ENCODE results near the gene LAPTM5.

LAPTM5 gene

DNA sequence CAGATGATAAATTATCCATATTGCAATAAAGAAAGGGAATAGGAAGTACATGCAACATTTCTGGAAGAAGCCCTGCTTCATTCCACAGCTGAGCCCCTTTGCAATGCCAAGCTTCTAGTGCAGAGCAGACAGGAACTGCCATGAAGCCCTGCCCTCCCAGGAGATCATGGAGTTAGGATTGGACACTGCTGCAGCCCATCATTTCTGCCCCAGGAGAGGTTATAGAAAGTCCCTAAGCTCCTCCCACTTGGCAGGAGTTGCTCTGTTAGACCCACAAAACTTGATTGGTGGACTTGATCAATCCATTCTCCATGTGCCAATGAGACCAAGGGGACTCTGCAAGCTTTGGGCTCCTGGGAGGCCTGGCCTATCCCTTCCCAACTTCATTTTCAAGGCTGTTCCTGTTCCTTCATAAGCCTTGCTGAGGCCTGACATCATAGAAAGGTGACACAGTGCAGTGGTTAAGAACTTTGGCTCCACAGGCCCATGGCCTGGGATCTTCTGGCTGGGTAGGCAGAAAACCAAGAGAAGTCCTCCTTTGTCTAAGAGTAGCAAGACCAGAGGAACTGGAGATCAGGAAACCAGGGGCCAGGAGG lies 1.3 kb upstream of the LAPTM5 start:
- ChIA-PET CTCF (interaction anchor here (0.7 to 0.8 kb wide), 3 partner anchors 21 to 399 kb away, joined by 3 read pairs; no protein-coding TSS in a partner anchor), POLR2A (no interaction called here)
- peak; percentile 72 for DNase-seq (ENCODE audit: extremely low spot score)
- TF ChIP-seq, protein P1, sequence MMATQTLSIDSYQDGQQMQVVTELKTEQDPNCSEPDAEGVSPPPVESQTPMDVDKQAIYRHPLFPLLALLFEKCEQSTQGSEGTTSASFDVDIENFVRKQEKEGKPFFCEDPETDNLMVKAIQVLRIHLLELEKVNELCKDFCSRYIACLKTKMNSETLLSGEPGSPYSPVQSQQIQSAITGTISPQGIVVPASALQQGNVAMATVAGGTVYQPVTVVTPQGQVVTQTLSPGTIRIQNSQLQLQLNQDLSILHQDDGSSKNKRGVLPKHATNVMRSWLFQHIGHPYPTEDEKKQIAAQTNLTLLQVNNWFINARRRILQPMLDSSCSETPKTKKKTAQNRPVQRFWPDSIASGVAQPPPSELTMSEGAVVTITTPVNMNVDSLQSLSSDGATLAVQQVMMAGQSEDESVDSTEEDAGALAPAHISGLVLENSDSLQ (IDR thresholded peaks at IDR 0.05) = peak; percentile 98
- no peak for TF ChIP-seq NFRKB (IDR thresholded peaks at IDR 0.05)
- TF ChIP-seq BHLHE40 (IDR thresholded peaks at IDR 0.05; ENCODE audit: borderline replicate concordance) = no peak
- 0 out of 2 replicates have a peak, but pooled peaks have one; percentile 34 for TF ChIP-seq HDGF (IDR thresholded peaks at IDR 0.05; ENCODE audit: borderline replicate concordance)

DNA sequence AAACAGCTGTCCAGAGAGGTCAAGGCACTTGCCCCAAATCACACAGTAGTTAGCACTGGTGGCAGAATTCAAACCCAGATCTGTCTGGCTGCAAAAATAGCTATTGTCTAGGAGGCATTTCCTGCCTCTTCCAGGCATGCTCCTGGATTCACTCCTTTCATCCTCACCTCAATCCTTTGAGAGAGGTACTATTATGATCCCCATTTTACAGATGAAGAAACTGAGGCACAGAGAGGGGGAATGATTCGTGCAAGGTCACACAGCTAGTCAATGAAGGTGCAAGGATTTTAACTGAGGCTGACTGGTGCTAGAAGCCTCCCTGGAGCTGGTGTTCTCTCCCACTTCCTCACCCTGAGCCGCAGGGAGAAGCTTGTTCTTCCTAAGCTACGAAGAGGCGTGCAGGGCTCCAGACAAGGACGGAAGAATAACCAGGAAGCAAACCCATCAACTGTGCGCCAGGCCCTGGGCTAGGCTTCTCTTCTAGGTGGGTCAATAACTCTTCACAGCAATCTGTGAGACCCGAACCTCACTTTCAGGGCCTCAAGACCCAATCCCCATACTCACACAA lies 631 bp upstream of the LAPTM5 start:
- no peak for DNase-seq (ENCODE audit: extremely low spot score)
- CTCF ChIA-PET = interaction anchor here (0.7 kb wide), 2 partner anchors 22 to 32 kb away, joined by 3 read pairs; no protein-coding TSS in a partner anchor
- POLR2A ChIA-PET = no interaction called here
- no peak for TF ChIP-seq FOXA1 (IDR thresholded peaks at IDR 0.05)
- TF ChIP-seq, protein P1 (IDR thresholded peaks at IDR 0.05) = no peak

DNA sequence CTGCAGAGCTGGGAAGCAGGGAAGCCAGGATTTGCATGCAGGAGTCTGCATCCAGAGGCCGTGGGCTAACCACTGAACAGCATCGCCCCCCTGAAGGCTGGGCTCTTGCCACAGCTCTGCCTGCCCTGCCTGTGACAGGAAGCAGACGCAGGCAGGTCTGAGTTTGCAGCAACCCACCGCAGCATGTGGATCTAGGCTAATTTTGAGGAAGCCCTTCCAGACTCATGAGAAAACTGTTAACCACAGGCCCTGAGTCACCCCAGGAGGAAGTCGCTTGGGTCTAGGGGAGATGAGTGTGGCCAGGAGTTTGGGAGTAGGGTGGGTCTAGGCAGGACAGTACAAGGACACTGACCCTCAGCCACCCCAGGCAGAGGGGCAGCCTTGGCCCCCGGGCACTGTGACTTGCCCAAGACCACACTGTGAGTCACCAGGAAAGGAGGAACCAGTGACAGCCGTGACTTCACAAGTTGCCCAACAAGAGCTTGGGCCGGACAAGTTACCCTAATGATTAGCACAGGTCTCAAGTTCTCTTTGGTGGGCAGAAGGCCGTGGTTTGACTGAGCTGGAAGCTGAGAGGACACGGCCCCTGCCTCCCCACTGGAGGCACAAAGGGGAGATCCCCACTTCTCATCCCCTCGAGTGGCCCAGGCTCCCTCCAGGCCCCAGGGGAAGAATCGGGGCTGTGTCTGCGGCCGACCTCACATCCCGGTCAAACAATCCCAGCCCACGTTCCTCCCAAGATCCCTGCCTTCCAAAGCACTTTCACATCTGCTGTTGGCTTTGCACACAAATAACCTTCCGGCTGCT lies 826 bp downstream of the LAPTM5 start:
- no peak for DNase-seq (ENCODE audit: extremely low spot score)
- CTCF ChIA-PET = interaction anchor here (1.4 kb wide), 1 partner anchor 25 kb away, joined by 3 read pairs; no protein-coding TSS in a partner anchor
- POLR2A ChIA-PET = no interaction called here
- TF ChIP-seq LEF1 (IDR thresholded peaks at IDR 0.05; ENCODE audit: borderline replicate concordance) = no peak
- TF ChIP-seq SUZ12 (IDR thresholded peaks at IDR 0.05) = no peak
- TF ChIP-seq CTBP1 (IDR thresholded peaks at IDR 0.05; ENCODE audit: borderline replicate concordance) = no peak
- TF ChIP-seq BHLHE40 (IDR thresholded peaks at IDR 0.05; ENCODE audit: borderline replicate concordance) = no peak
- TF ChIP-seq FOXA1 (IDR thresholded peaks at IDR 0.05) = no peak
- TF ChIP-seq FOXM1 (IDR thresholded peaks at IDR 0.05; ENCODE audit: borderline replicate concordance) = no peak
- no peak for TF ChIP-seq NFRKB (IDR thresholded peaks at IDR 0.05)
- TF ChIP-seq SP1 (IDR thresholded peaks at IDR 0.05) = no peak
- TF ChIP-seq ARNT (IDR thresholded peaks at IDR 0.05) = no peak
- no peak for TF ChIP-seq ZNF384 (IDR thresholded peaks at IDR 0.05)
- TF ChIP-seq HDGF (IDR thresholded peaks at IDR 0.05; ENCODE audit: borderline replicate concordance) = no peak
- no peak for TF ChIP-seq FOXK2 (IDR thresholded peaks at IDR 0.05)
- no peak for TF ChIP-seq TARDBP (IDR thresholded peaks at IDR 0.05)
- no peak for TF ChIP-seq ELF4 (IDR thresholded peaks at IDR 0.05)
- TF ChIP-seq L3MBTL2 (conservative IDR thresholded peaks at IDR 0.05) = no peak
- TF ChIP-seq, protein P1 (IDR thresholded peaks at IDR 0.05) = no peak

DNA sequence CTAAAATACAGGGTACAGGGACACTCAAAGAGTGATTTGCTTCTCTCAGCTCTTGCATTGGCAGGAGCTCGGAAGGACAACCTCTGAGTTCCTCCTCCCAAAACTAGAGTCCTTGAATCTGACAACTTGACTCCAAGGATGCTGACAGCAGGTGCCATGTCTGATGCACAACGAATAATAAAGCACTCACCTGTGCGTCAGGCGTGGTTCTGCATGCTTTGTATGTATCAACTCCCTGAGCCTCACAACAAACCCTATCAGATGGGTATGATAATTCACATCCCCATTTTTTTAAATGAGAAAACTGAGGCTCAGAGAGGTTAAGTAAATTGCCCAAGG lies 1.4 kb downstream of the LAPTM5 start:
- POLR2A ChIA-PET = no interaction called here
- TF ChIP-seq, protein P1 (IDR thresholded peaks at IDR 0.05) = no peak
- TF ChIP-seq CTBP1 (IDR thresholded peaks at IDR 0.05; ENCODE audit: borderline replicate concordance) (no peak), SUZ12 (IDR thresholded peaks at IDR 0.05) (no peak)
- CTCF ChIA-PET = interaction anchor here (1.4 kb wide), 1 partner anchor 26 kb away, joined by 3 read pairs; no protein-coding TSS in a partner anchor
- no peak for DNase-seq (ENCODE audit: extremely low spot score)

DNA sequence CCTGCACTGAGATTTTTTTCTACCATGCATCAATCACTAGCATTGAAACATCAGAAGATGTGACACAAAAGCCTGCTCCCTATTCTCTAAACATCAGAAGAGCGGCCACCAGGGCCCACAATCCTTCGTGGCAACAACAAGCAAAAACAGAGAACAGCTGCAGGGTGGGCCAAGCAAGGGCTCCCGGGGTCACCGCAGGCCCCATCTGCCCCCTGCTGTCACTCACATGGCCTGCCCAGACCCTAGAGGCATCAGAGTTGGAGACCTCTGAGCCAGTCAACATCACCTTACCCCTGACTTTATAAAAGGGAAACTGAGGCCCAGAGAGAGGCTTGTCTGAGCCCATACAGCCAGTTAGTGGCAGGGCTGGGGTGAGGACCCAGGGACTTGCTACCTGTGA lies 1.8 kb downstream of the LAPTM5 start:
- ChIA-PET CTCF (interaction anchor here (1.4 kb wide), 1 partner anchor 26 kb away, joined by 3 read pairs; no protein-coding TSS in a partner anchor), POLR2A (no interaction called here)
- TF ChIP-seq LEF1 (IDR thresholded peaks at IDR 0.05; ENCODE audit: borderline replicate concordance) (no peak), FOXM1 (IDR thresholded peaks at IDR 0.05; ENCODE audit: borderline replicate concordance) (no peak), SUZ12 (IDR thresholded peaks at IDR 0.05) (no peak), BHLHE40 (IDR thresholded peaks at IDR 0.05; ENCODE audit: borderline replicate concordance) (no peak), SP1 (IDR thresholded peaks at IDR 0.05) (no peak), FOXA1 (IDR thresholded peaks at IDR 0.05) (no peak)
- DNase-seq (ENCODE audit: extremely low spot score) = no peak

DNA sequence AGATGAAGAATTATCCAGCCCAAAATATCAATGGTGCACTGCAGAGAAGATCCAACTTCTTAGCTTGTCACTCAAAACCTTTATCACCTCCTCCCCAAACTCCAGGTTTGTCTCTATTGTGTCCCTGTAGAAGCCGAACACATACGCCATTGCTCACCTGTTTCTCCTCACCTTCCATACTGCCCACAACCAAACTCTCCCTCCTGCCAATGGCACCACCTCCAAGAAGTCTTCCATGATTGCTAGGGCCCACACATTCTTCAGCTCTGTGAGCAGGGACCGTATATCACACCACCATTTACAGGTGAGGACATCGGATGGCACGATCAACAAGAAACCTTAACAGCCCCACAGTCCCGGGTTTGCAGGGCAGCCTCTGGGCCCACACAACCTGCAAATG lies 2.2 kb downstream of the LAPTM5 start:
- TF ChIP-seq, protein P1 (IDR thresholded peaks at IDR 0.05) = peak; percentile 24; the same call in 1 of the 2 replicates
- TF ChIP-seq ZNF384 (IDR thresholded peaks at IDR 0.05) = no peak
- ChIA-PET POLR2A (no interaction called here), CTCF (interaction anchor here (1.4 kb wide), 1 partner anchor 27 kb away, joined by 3 read pairs; no protein-coding TSS in a partner anchor)
- DNase-seq (ENCODE audit: extremely low spot score) = no peak

Measured in HEK293T (cell line).